Liver (tissue), 9 donors: ENCODE measurements around the gene CNFN. TPM values are rescaled to one million over a fixed set of nuclear protein-coding genes. Genes with fewer than 3 reads are reported as not detected.

Source experiments
- DNase-seq: peaks from one replicate; pipeline ENCODE4 v3.0.0-alpha.2; 2017; ENCODE audit warnings: low spot score
- H3K27ac ChIP-seq, 2 donors: one replicate each; pipeline ENCODE4 v1.7.0; 2013; ENCODE audit warnings: inconsistent platforms in 2 of 2, low read length in 2 of 2, control low read depth in 1 of 2, low read depth in 1 of 2, mild to moderate bottlenecking in 1 of 2
- H3K27me3 ChIP-seq, 4 donors: one replicate each; pipeline versions ENCODE4 v1.6.1 to v1.7.0; 2013; ENCODE audit warnings: low read length in 3 of 4, inconsistent platforms in 1 of 4, mild to moderate bottlenecking in 1 of 4, moderate library complexity in 1 of 4; ENCODE audit not compliant: control insufficient read depth in 4 of 4, insufficient read depth in 4 of 4
- H3K36me3 ChIP-seq, 4 donors: one replicate each; pipeline versions ENCODE4 v1.6.1 to v1.7.0; 2013; ENCODE audit warnings: low read length in 3 of 4, mild to moderate bottlenecking in 3 of 4, low read depth in 1 of 4, moderate library complexity in 1 of 4; ENCODE audit not compliant: control insufficient read depth in 4 of 4, insufficient read depth in 3 of 4
- H3K4me1 ChIP-seq, 4 donors: one replicate each; pipeline versions ENCODE4 v1.6.1 to v1.7.0; 2013; ENCODE audit warnings: low read length in 3 of 4, mild to moderate bottlenecking in 3 of 4, moderate library complexity in 1 of 4; ENCODE audit not compliant: control insufficient read depth in 4 of 4, insufficient read depth in 4 of 4
- H3K4me3 ChIP-seq, 3 donors: one replicate each; pipeline versions ENCODE4 v1.6.1 to v1.7.0; 2013; ENCODE audit warnings: low read length in 3 of 3, control low read depth in 1 of 3, low read depth in 1 of 3, mild to moderate bottlenecking in 1 of 3
- H3K9ac ChIP-seq, 2 donors: one replicate each; pipeline ENCODE4 v1.7.0; 2013; ENCODE audit warnings: low read length in 2 of 2, mild to moderate bottlenecking in 2 of 2, moderate library complexity in 2 of 2, control low read depth in 1 of 2, low read depth in 1 of 2
- H3K9me3 ChIP-seq, 4 donors: one replicate each; pipeline versions ENCODE4 v1.6.1 to v1.7.0; 2013; ENCODE audit warnings: low read length in 3 of 4; ENCODE audit not compliant: control insufficient read depth in 4 of 4
- EGR1 ChIP-seq, 2 donors: IDR thresholded peaks; 2 replicates each; pipeline ENCODE4 v1.6.1; 2016 to 2018; ENCODE audit warnings: antibody characterized with exemption in 2 of 2, low read depth in 2 of 2
- FOXA1 ChIP-seq: IDR thresholded peaks from 2 replicates; pipeline ENCODE4 v1.6.1; 2016; ENCODE audit warnings: antibody characterized with exemption
- FOXA2 ChIP-seq: IDR thresholded peaks from 2 replicates; pipeline ENCODE4 v1.6.1; 2016; ENCODE audit warnings: antibody characterized with exemption
- GABPA ChIP-seq, 2 donors: IDR thresholded peaks in 1 of 2; conservative IDR thresholded peaks in 1 of 2; 2 replicates each; pipeline ENCODE4 v1.6.1; 2016; ENCODE audit warnings: antibody characterized with exemption in 2 of 2, mild to moderate bottlenecking in 1 of 2, moderate library complexity in 1 of 2
- HNF4A ChIP-seq, 2 donors: conservative IDR thresholded peaks; 2 replicates each; pipeline ENCODE4 v1.6.1; 2016; ENCODE audit warnings: antibody characterized with exemption in 2 of 2, mild to moderate bottlenecking in 2 of 2
- HNF4G ChIP-seq: IDR thresholded peaks from 2 replicates; pipeline ENCODE4 v1.6.1; 2016; ENCODE audit warnings: antibody characterized with exemption
- JUND ChIP-seq, 2 donors: IDR thresholded peaks; 2 replicates each; pipeline ENCODE4 v1.6.1; 2016; ENCODE audit warnings: antibody characterized with exemption in 2 of 2
- MAX ChIP-seq: IDR thresholded peaks from 2 replicates; pipeline ENCODE4 v1.6.1; 2016; ENCODE audit warnings: antibody characterized with exemption
- NR2F2 ChIP-seq: IDR thresholded peaks from 2 replicates; pipeline ENCODE4 v1.6.1; 2016; ENCODE audit warnings: antibody characterized with exemption
- RAD21 ChIP-seq, 2 donors: IDR thresholded peaks; 2 replicates each; pipeline ENCODE4 v1.6.1; 2016; ENCODE audit warnings: antibody characterized with exemption in 2 of 2, mild to moderate bottlenecking in 2 of 2
- REST ChIP-seq: IDR thresholded peaks from 2 replicates; pipeline ENCODE4 v1.6.1; 2016; ENCODE audit warnings: antibody characterized with exemption, mild to moderate bottlenecking
- RXRA ChIP-seq, 2 donors: IDR thresholded peaks; 2 replicates each; pipeline ENCODE4 v1.6.1; 2017 to 2018; ENCODE audit warnings: antibody characterized with exemption in 2 of 2, mild to moderate bottlenecking in 1 of 2
- SP1 ChIP-seq: IDR thresholded peaks from 2 replicates; pipeline ENCODE4 v1.6.1; 2018; ENCODE audit warnings: antibody characterized with exemption, mild to moderate bottlenecking
- TAF1 ChIP-seq: conservative IDR thresholded peaks from 2 replicates; pipeline ENCODE4 v1.6.1; 2016; ENCODE audit warnings: antibody characterized with exemption, mild to moderate bottlenecking
- YY1 ChIP-seq: IDR thresholded peaks from 2 replicates; pipeline ENCODE4 v1.6.1; 2016; ENCODE audit warnings: antibody characterized with exemption, mild to moderate bottlenecking
- ZBTB33 ChIP-seq: IDR thresholded peaks from 2 replicates; pipeline ENCODE4 v1.6.1; 2016; ENCODE audit warnings: antibody characterized with exemption
- WGBS: extraction: QIAGEN DNeasy Blood & Tissue Kit; methylation state at CpG from one replicate; pipeline ENCODE4 v1.1.7; 2013; 5-methylcytosine and 5-hydroxymethylcytosine counted together
- polyA plus RNA-seq, 2 donors: library from polyadenylated mRNA; stranded (reverse) in 1 of 2; unstranded in 1 of 2; fragments of 200-250 nt in 1 of 2; fragments of >200 nt in 1 of 2; fragmentation: Nextera tagmentation in 1 of 2; extraction: Ambion mirVana in 1 of 2; gene quantifications; one replicate each; pipeline versions ENCODE4 v1.2.1 to v1.2.3, GENCODE V29; 2013 to 2015
- total RNA-seq, 2 donors: library from RNA; depleted of rRNA; stranded (reverse); fragments of >200 nt; gene quantifications; one replicate each; pipeline ENCODE4 v1.2.3, GENCODE V29; 2014
- TF ChIP-seq, protein P1 (sequence below): fragments of 150-350 bp; IDR thresholded peaks from 2 replicates; pipeline ENCODE4 v1.5.1; 2017; ENCODE audit warnings: improper control_type of control experiment, low read depth, low read length; ENCODE audit not compliant: missing input control
- TF ChIP-seq, protein P2 (sequence below): IDR thresholded peaks from 2 replicates; pipeline ENCODE4 v1.6.1; 2016; ENCODE audit warnings: antibody characterized with exemption
- donor health status: healthy.
- donor health status: healthy.
- donor health status: healthy.
- donor health status: healthy.
- donor health status: healthy.

The CNFN gene
- total and polyA plus RNA-seq, 4 donors = 0.57 to 1.2 TPM; not detected in 2

GRCh38 chr19:42357290-42357689, 32.8 kb downstream of the CNFN start:
- no peak overlapping the region for H3K27ac ChIP-seq
- WGBS = 95% methylated on average over 12 of the region's 12 CpGs
- no peak for TF ChIP-seq ZBTB33
- TF ChIP-seq NR2F2 = no peak
- TF ChIP-seq SP1 = no peak
- no peak for TF ChIP-seq HNF4G
- DNase-seq = no peak
- no peak overlapping the region for H3K4me3 ChIP-seq
- no peaks in the 10 kb centered on the region for H3K27me3 ChIP-seq
- H3K4me1 ChIP-seq = no peaks in the 10 kb centered on the region
- H3K36me3 ChIP-seq = peaks cover 0 to 49% (median 6%) of the 10 kb centered on the region in 4 donors
- no peaks in the 10 kb centered on the region for H3K9me3 ChIP-seq
- H3K9ac ChIP-seq = no peak overlapping the region

GRCh38 chr19:42356686-42357085, 33.4 kb downstream of the CNFN start:
- no peak for DNase-seq
- Histone ChIP-seq H3K4me3 (no peak overlapping the region), H3K27me3 (no peaks in the 10 kb centered on the region), H3K36me3 (peaks cover 0 to 49% (median 6%) of the 10 kb centered on the region in 4 donors), H3K9ac (no peak overlapping the region), H3K9me3 (no peaks in the 10 kb centered on the region), H3K27ac (no peak overlapping the region), H3K4me1 (no peaks in the 10 kb centered on the region)
- TF ChIP-seq HNF4A (conservative IDR thresholded peaks at IDR 0.05) (no peak), RXRA (IDR thresholded peaks at IDR 0.05) (no peak), FOXA2 (no peak), RAD21 (IDR thresholded peaks at IDR 0.05) (no peak), REST (no peak), ZBTB33 (no peak), JUND (IDR thresholded peaks at IDR 0.05) (no peak), TAF1 (no peak), FOXA1 (no peak), YY1 (no peak), SP1 (no peak), NR2F2 (no peak), MAX (no peak), EGR1 (IDR thresholded peaks at IDR 0.05; ENCODE audit: low read depth in 2 of 2) (no peak), HNF4G (no peak), GABPA (IDR thresholded peaks at IDR 0.05 in 1 of 2, conservative IDR thresholded peaks at IDR 0.05 in 1 of 2) (no peak)
- TF ChIP-seq, protein P1, sequence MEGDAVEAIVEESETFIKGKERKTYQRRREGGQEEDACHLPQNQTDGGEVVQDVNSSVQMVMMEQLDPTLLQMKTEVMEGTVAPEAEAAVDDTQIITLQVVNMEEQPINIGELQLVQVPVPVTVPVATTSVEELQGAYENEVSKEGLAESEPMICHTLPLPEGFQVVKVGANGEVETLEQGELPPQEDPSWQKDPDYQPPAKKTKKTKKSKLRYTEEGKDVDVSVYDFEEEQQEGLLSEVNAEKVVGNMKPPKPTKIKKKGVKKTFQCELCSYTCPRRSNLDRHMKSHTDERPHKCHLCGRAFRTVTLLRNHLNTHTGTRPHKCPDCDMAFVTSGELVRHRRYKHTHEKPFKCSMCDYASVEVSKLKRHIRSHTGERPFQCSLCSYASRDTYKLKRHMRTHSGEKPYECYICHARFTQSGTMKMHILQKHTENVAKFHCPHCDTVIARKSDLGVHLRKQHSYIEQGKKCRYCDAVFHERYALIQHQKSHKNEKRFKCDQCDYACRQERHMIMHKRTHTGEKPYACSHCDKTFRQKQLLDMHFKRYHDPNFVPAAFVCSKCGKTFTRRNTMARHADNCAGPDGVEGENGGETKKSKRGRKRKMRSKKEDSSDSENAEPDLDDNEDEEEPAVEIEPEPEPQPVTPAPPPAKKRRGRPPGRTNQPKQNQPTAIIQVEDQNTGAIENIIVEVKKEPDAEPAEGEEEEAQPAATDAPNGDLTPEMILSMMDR = no peak
- TF ChIP-seq, protein P2, sequence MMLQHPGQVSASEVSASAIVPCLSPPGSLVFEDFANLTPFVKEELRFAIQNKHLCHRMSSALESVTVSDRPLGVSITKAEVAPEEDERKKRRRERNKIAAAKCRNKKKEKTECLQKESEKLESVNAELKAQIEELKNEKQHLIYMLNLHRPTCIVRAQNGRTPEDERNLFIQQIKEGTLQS = no peak
- WGBS = 97% methylated on average over 15 of the region's 15 CpGs
